ENCODE data around the gene DCLRE1C.

The DCLRE1C gene

DNA sequence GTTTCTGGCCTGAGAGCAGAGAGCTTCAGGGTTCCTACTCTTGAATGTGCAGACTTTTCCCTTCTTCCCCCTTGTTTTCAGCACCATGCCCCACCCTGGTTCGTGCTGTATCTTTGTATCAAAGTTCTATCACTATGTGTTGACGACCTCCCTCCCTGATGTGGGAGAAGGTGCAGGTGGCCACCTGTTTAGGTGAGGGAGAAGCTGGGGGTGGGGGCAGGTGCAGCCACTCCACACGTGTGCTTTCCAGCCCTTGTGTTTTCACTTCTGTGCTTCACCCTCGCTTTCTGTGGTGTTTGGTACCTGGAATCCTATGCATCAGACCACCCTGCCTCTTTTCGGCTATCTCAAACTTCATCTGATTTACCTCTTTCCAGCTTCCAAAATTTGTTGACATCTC lies 94.9 kb downstream of the DCLRE1C start:
- DNase-seq: no peak

GRCh38 chr10:14858338-14858960 lies 95.4 kb downstream of the DCLRE1C start:
- in situ Hi-C loops (cut with HindIII; ENCODE audit: low pct_ligation_motif_present, low pct_unique_long_range_greater_than_20kb, low sequenced_read_pairs): no loop called here
- no peak for DNase-seq

More for the DNA sequence above, 94.9 kb downstream of the DCLRE1C start:
- in situ Hi-C loops (cut with HindIII; ENCODE audit: low pct_ligation_motif_present, low pct_unique_long_range_greater_than_20kb, low sequenced_read_pairs): no loop called here

- no peak for DNase-seq
- in situ Hi-C loops (cut with HindIII; ENCODE audit: low pct_ligation_motif_present, low pct_unique_long_range_greater_than_20kb, low sequenced_read_pairs): no loop called here
These were observed 98.4 kb downstream of the DCLRE1C start for GRCh38 chr10:14855453-14855852.

GRCh38 chr10:14852236-14852635 lies 101.7 kb downstream of the DCLRE1C start:
- DNase-seq: no peak
- in situ Hi-C loops (cut with HindIII; ENCODE audit: low pct_ligation_motif_present, low pct_unique_long_range_greater_than_20kb, low sequenced_read_pairs): no loop called here

Data from ACHN (cell line).